T-helper 2 cell treated with Interferon-gamma antibody and Interleukin-4, amounts not matched to agents 5 μg/mL and 100 μg/mL, for 36 hours (primary cell): Measurements from ENCODE around the gene WNK2.
"Not testable (repeated sequence)": the region's sequence is repeated elsewhere in the genome, so short reads cannot be mapped to it uniquely, and the experiment has no call there.

Source experiments
- DNase-seq: peaks from one replicate; pipeline ENCODE4 v3.0.0; 2021; ENCODE audit warnings: low spot score
- H3K27ac Mint-ChIP-seq: one replicate; pipeline ENCODE4 v1.8.0; 2021; ENCODE audit warnings: mild to moderate bottlenecking, mixed read lengths
- H3K27me3 Mint-ChIP-seq: one replicate; pipeline ENCODE4 v1.8.0; 2021; ENCODE audit warnings: low read depth, mixed read lengths
- H3K36me3 Mint-ChIP-seq: one replicate; pipeline ENCODE4 v1.8.0; 2021; ENCODE audit warnings: low read depth, mixed read lengths
- H3K4me1 Mint-ChIP-seq: one replicate; pipeline ENCODE4 v1.8.0; 2021; ENCODE audit warnings: low read depth, mixed read lengths
- H3K4me3 Mint-ChIP-seq: one replicate; pipeline ENCODE4 v1.8.0; 2022; ENCODE audit warnings: mild to moderate bottlenecking, moderate library complexity, mixed read lengths
- H3K9me3 Mint-ChIP-seq: one replicate; pipeline ENCODE4 v1.8.0; 2021; ENCODE audit warnings: mixed read lengths

Gene WNK2

GRCh38 chr9:93319992-93320500 lies 136.1 kb downstream of the WNK2 start:
- no peak for DNase-seq
- Mint-ChIP-seq H3K27me3 (peaks cover 16% of the 10 kb centered on the region), H3K27ac (no peak overlapping the region), H3K9me3 (no peaks in the 10 kb centered on the region), H3K4me1 (peaks cover 3% of the 10 kb centered on the region), H3K4me3 (no peak overlapping the region), H3K36me3 (no peaks in the 10 kb centered on the region)

GRCh38 chr9:93320591-93321219 lies 136.8 kb downstream of the WNK2 start:
- H3K4me1 Mint-ChIP-seq: peaks cover 3% of the 10 kb centered on the region
- H3K9me3 Mint-ChIP-seq: no peaks in the 10 kb centered on the region
- H3K36me3 Mint-ChIP-seq: no peaks in the 10 kb centered on the region
- H3K4me3 Mint-ChIP-seq: no peak overlapping the region
- no peak for DNase-seq
- H3K27ac Mint-ChIP-seq: no peak overlapping the region
- H3K27me3 Mint-ChIP-seq: peaks cover 12% of the 10 kb centered on the region

GRCh38 chr9:93321220-93321610 lies 137.3 kb downstream of the WNK2 start:
- Mint-ChIP-seq H3K4me3 (no peak overlapping the region), H3K27ac (no peak overlapping the region), H3K9me3 (no peaks in the 10 kb centered on the region), H3K36me3 (no peaks in the 10 kb centered on the region), H3K4me1 (peaks cover 3% of the 10 kb centered on the region), H3K27me3 (peaks cover 9% of the 10 kb centered on the region)
- DNase-seq: no peak

GRCh38 chr9:93323446-93323954 lies 139.6 kb downstream of the WNK2 start:
- H3K4me3 Mint-ChIP-seq, H3K27me3 Mint-ChIP-seq, H3K9me3 Mint-ChIP-seq: not testable (repeated sequence)

GRCh38 chr9:93324191-93324834 lies 140.4 kb downstream of the WNK2 start:
- Mint-ChIP-seq H3K27me3 (peaks cover 6% of the 10 kb centered on the region), H3K27ac (no peak overlapping the region), H3K4me1 (no peaks in the 10 kb centered on the region), H3K4me3 (no peak overlapping the region), H3K36me3 (no peaks in the 10 kb centered on the region), H3K9me3 (no peaks in the 10 kb centered on the region)
- no peak for DNase-seq

More at GRCh38 chr9:93323446-93323954, 139.6 kb downstream of the WNK2 start:
- H3K4me1 Mint-ChIP-seq, H3K36me3 Mint-ChIP-seq, DNase-seq, H3K27ac Mint-ChIP-seq: not testable (repeated sequence)

DNA sequence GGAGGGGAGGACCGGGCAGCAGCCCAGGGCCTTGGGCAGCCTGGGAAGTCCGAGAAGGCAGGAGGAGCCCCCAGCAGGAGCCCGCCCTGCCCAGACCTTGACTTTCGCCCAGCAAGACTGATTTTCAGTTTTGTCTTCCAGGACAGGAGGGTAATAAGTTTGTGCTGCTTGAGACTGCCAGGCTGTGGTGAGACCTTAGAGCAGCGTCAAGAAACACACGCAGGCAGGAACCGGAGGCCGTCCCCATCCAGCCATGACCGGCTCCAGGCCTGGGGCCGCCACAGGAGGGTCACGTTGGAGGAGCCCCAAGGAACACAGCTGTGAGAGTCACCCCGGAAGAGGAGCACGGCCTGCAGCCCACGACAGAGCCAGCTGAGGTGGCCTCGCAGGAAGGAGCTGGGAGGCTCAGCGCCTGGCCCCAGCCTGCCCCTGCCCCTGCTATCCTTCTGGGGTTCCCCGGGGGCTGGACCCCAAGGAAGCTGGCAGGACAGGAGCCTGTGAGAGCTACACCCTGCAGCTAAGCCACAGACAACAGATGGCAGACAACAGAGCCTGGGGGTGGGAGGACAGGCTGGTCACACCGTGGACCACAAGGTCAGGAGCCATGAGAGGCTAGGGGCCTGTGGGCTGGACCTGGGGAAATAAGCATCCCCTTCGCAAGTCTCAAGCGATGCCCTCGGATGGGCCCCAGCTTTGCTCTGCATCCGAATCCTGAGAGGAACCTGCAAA lies 141.5 kb downstream of the WNK2 start:
- no peaks in the 10 kb centered on the region for H3K9me3 Mint-ChIP-seq
- no peaks in the 10 kb centered on the region for H3K4me1 Mint-ChIP-seq

DNA sequence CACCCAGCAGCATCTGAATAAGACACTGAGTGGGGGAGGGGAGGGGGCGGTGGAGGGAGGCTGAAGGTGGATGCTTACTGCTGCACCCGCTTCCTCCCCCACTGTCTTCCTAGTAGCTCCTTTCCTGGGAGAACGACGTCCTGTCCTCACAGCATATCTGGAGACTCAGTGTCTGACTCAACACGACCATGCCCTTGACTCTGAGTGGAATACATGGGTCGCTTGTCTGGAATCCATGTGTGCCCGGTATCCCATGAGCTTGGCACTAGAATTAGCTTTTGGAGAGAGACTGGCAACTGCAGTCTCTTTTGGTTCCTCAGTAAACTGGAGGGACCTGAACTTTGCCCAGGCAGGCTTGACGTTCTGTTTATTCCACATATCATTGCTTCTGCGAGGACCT lies 142.1 kb downstream of the WNK2 start:
- H3K9me3 Mint-ChIP-seq: no peaks in the 10 kb centered on the region
- H3K27me3 Mint-ChIP-seq: peaks cover 11% of the 10 kb centered on the region
- H3K27ac Mint-ChIP-seq: no peak overlapping the region

More for the DNA sequence above, 141.5 kb downstream of the WNK2 start:
- no peak overlapping the region for H3K27ac Mint-ChIP-seq
- H3K4me3 Mint-ChIP-seq: no peak overlapping the region
- no peaks in the 10 kb centered on the region for H3K36me3 Mint-ChIP-seq
- peaks cover 11% of the 10 kb centered on the region for H3K27me3 Mint-ChIP-seq
- DNase-seq: no peak

GRCh38 chr9:93326654-93327053 lies 142.7 kb downstream of the WNK2 start:
- peaks cover 13% of the 10 kb centered on the region for H3K27me3 Mint-ChIP-seq

More for the DNA sequence above, 142.1 kb downstream of the WNK2 start:
- H3K4me3 Mint-ChIP-seq: no peak overlapping the region
- no peaks in the 10 kb centered on the region for H3K4me1 Mint-ChIP-seq
- H3K36me3 Mint-ChIP-seq: no peaks in the 10 kb centered on the region
- DNase-seq: no peak

DNA sequence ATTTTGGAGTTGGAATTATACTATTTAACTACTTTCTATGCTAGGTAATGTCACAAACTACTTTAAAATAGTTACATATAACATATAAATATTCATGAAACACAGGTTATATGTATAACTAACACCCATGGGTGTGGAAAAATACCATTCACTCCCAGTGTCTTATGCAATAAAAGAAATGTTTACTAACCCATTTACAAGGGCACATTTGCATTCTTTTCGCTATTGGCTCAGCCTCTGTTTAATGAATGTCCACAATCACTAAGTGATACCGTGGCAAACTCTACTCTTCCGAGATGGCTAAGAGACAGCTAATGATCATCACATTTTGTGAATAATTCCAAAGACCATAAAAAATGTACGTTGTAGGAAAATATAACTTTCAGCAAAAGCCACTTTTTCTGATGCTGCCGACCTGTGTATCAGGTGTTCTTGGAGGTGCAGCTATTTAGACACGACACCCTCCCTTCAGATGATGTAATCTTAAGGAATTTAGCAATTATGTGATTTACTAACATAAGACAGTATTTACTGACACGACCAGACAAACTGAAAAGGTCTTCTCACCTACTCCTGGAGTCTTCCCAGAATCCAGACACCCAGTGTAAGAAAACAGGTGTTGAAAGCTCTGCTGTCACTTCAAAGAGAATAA lies 145.8 kb downstream of the WNK2 start:
- Mint-ChIP-seq H3K4me3 (no peak overlapping the region), H3K27me3 (peaks cover 16% of the 10 kb centered on the region), H3K27ac (no peak overlapping the region), H3K9me3 (no peaks in the 10 kb centered on the region), H3K4me1 (no peaks in the 10 kb centered on the region), H3K36me3 (no peaks in the 10 kb centered on the region)
- no peak for DNase-seq

More at GRCh38 chr9:93326654-93327053, 142.7 kb downstream of the WNK2 start:
- Mint-ChIP-seq H3K4me1 (no peaks in the 10 kb centered on the region), H3K36me3 (no peaks in the 10 kb centered on the region), H3K4me3 (no peak overlapping the region), H3K27ac (no peak overlapping the region), H3K9me3 (no peaks in the 10 kb centered on the region)
- no peak for DNase-seq

GRCh38 chr9:93332317-93332716 lies 148.4 kb downstream of the WNK2 start:
- no peaks in the 10 kb centered on the region for H3K36me3 Mint-ChIP-seq
- no peak overlapping the region for H3K4me3 Mint-ChIP-seq
- H3K27me3 Mint-ChIP-seq: peaks cover 13% of the 10 kb centered on the region
- peaks cover 3% of the 10 kb centered on the region for H3K9me3 Mint-ChIP-seq
- H3K27ac Mint-ChIP-seq: no peak overlapping the region
- no peak for DNase-seq
- H3K4me1 Mint-ChIP-seq: no peaks in the 10 kb centered on the region

- H3K4me1 Mint-ChIP-seq: no peaks in the 10 kb centered on the region
- peaks cover 26% of the 10 kb centered on the region for H3K9me3 Mint-ChIP-seq
- H3K27ac Mint-ChIP-seq: no peak overlapping the region
- peaks cover 7% of the 10 kb centered on the region for H3K27me3 Mint-ChIP-seq
- peaks cover 3% of the 10 kb centered on the region for H3K36me3 Mint-ChIP-seq
- DNase-seq: no peak
- H3K4me3 Mint-ChIP-seq: no peak overlapping the region
Observed at GRCh38 chr9:93336720-93337119, 152.8 kb downstream of the WNK2 start.

- not testable (repeated sequence) for H3K27ac Mint-ChIP-seq, H3K4me3 Mint-ChIP-seq, DNase-seq, H3K4me1 Mint-ChIP-seq, H3K36me3 Mint-ChIP-seq
- peaks cover 26% of the 10 kb centered on the region for H3K9me3 Mint-ChIP-seq
- H3K27me3 Mint-ChIP-seq: peaks cover 10% of the 10 kb centered on the region
Observed at GRCh38 chr9:93338196-93338595, 154.3 kb downstream of the WNK2 start.

- H3K4me3 Mint-ChIP-seq: no peak overlapping the region
- peaks cover 3% of the 10 kb centered on the region for H3K36me3 Mint-ChIP-seq
- H3K27me3 Mint-ChIP-seq: peaks cover 27% of the 10 kb centered on the region
- H3K9me3 Mint-ChIP-seq: peaks cover 26% of the 10 kb centered on the region
- no peak overlapping the region for H3K27ac Mint-ChIP-seq
- peaks cover 2% of the 10 kb centered on the region for H3K4me1 Mint-ChIP-seq
- DNase-seq: no peak
Observed at GRCh38 chr9:93340091-93340490, 156.2 kb downstream of the WNK2 start.
